Liver (tissue), 9 donors: ENCODE results near the gene SPAG16. TPM values are rescaled to one million over a fixed set of nuclear protein-coding genes. Genes with fewer than 3 reads are reported as not detected.

Experiments used
- DNase-seq: peaks from one replicate; pipeline ENCODE4 v3.0.0-alpha.2; 2017; ENCODE audit warnings: low spot score
- H3K27ac ChIP-seq, 2 donors: one replicate each; pipeline ENCODE4 v1.7.0; 2013; ENCODE audit warnings: inconsistent platforms in 2 of 2, low read length in 2 of 2, control low read depth in 1 of 2, low read depth in 1 of 2, mild to moderate bottlenecking in 1 of 2
- H3K27me3 ChIP-seq, 4 donors: one replicate each; pipeline versions ENCODE4 v1.6.1 to v1.7.0; 2013; ENCODE audit warnings: low read length in 3 of 4, inconsistent platforms in 1 of 4, mild to moderate bottlenecking in 1 of 4, moderate library complexity in 1 of 4; ENCODE audit not compliant: control insufficient read depth in 4 of 4, insufficient read depth in 4 of 4
- H3K36me3 ChIP-seq, 4 donors: one replicate each; pipeline versions ENCODE4 v1.6.1 to v1.7.0; 2013; ENCODE audit warnings: low read length in 3 of 4, mild to moderate bottlenecking in 3 of 4, low read depth in 1 of 4, moderate library complexity in 1 of 4; ENCODE audit not compliant: control insufficient read depth in 4 of 4, insufficient read depth in 3 of 4
- H3K4me1 ChIP-seq, 4 donors: one replicate each; pipeline versions ENCODE4 v1.6.1 to v1.7.0; 2013; ENCODE audit warnings: low read length in 3 of 4, mild to moderate bottlenecking in 3 of 4, moderate library complexity in 1 of 4; ENCODE audit not compliant: control insufficient read depth in 4 of 4, insufficient read depth in 4 of 4
- H3K4me3 ChIP-seq, 3 donors: one replicate each; pipeline versions ENCODE4 v1.6.1 to v1.7.0; 2013; ENCODE audit warnings: low read length in 3 of 3, control low read depth in 1 of 3, low read depth in 1 of 3, mild to moderate bottlenecking in 1 of 3
- H3K9ac ChIP-seq, 2 donors: one replicate each; pipeline ENCODE4 v1.7.0; 2013; ENCODE audit warnings: low read length in 2 of 2, mild to moderate bottlenecking in 2 of 2, moderate library complexity in 2 of 2, control low read depth in 1 of 2, low read depth in 1 of 2
- H3K9me3 ChIP-seq, 4 donors: one replicate each; pipeline versions ENCODE4 v1.6.1 to v1.7.0; 2013; ENCODE audit warnings: low read length in 3 of 4; ENCODE audit not compliant: control insufficient read depth in 4 of 4
- ATF3 ChIP-seq: IDR thresholded peaks from 2 replicates; pipeline ENCODE4 v1.6.1; 2016; ENCODE audit warnings: antibody characterized with exemption
- CTCF ChIP-seq: fragments of 150-350 bp; IDR thresholded peaks from 2 replicates; pipeline ENCODE4 v1.5.1; 2017; ENCODE audit warnings: improper control_type of control experiment, low read depth, low read length; ENCODE audit not compliant: missing input control
- EGR1 ChIP-seq, 2 donors: IDR thresholded peaks; 2 replicates each; pipeline ENCODE4 v1.6.1; 2016 to 2018; ENCODE audit warnings: antibody characterized with exemption in 2 of 2, low read depth in 2 of 2
- FOXA1 ChIP-seq: IDR thresholded peaks from 2 replicates; pipeline ENCODE4 v1.6.1; 2016; ENCODE audit warnings: antibody characterized with exemption
- FOXA2 ChIP-seq: IDR thresholded peaks from 2 replicates; pipeline ENCODE4 v1.6.1; 2016; ENCODE audit warnings: antibody characterized with exemption
- GABPA ChIP-seq, 2 donors: IDR thresholded peaks in 1 of 2; conservative IDR thresholded peaks in 1 of 2; 2 replicates each; pipeline ENCODE4 v1.6.1; 2016; ENCODE audit warnings: antibody characterized with exemption in 2 of 2, mild to moderate bottlenecking in 1 of 2, moderate library complexity in 1 of 2
- HNF4A ChIP-seq, 2 donors: conservative IDR thresholded peaks; 2 replicates each; pipeline ENCODE4 v1.6.1; 2016; ENCODE audit warnings: antibody characterized with exemption in 2 of 2, mild to moderate bottlenecking in 2 of 2
- HNF4G ChIP-seq: IDR thresholded peaks from 2 replicates; pipeline ENCODE4 v1.6.1; 2016; ENCODE audit warnings: antibody characterized with exemption
- JUND ChIP-seq, 2 donors: IDR thresholded peaks; 2 replicates each; pipeline ENCODE4 v1.6.1; 2016; ENCODE audit warnings: antibody characterized with exemption in 2 of 2
- NR2F2 ChIP-seq: IDR thresholded peaks from 2 replicates; pipeline ENCODE4 v1.6.1; 2016; ENCODE audit warnings: antibody characterized with exemption
- RAD21 ChIP-seq, 2 donors: IDR thresholded peaks; 2 replicates each; pipeline ENCODE4 v1.6.1; 2016; ENCODE audit warnings: antibody characterized with exemption in 2 of 2, mild to moderate bottlenecking in 2 of 2
- RXRA ChIP-seq, 2 donors: IDR thresholded peaks; 2 replicates each; pipeline ENCODE4 v1.6.1; 2017 to 2018; ENCODE audit warnings: antibody characterized with exemption in 2 of 2, mild to moderate bottlenecking in 1 of 2
- SP1 ChIP-seq: IDR thresholded peaks from 2 replicates; pipeline ENCODE4 v1.6.1; 2018; ENCODE audit warnings: antibody characterized with exemption, mild to moderate bottlenecking
- TAF1 ChIP-seq: conservative IDR thresholded peaks from 2 replicates; pipeline ENCODE4 v1.6.1; 2016; ENCODE audit warnings: antibody characterized with exemption, mild to moderate bottlenecking
- YY1 ChIP-seq: IDR thresholded peaks from 2 replicates; pipeline ENCODE4 v1.6.1; 2016; ENCODE audit warnings: antibody characterized with exemption, mild to moderate bottlenecking
- WGBS: extraction: QIAGEN DNeasy Blood & Tissue Kit; methylation state at CpG from one replicate; pipeline ENCODE4 v1.1.7; 2013; 5-methylcytosine and 5-hydroxymethylcytosine counted together
- polyA plus RNA-seq, 2 donors: library from polyadenylated mRNA; stranded (reverse) in 1 of 2; unstranded in 1 of 2; fragments of 200-250 nt in 1 of 2; fragments of >200 nt in 1 of 2; fragmentation: Nextera tagmentation in 1 of 2; extraction: Ambion mirVana in 1 of 2; gene quantifications; one replicate each; pipeline versions ENCODE4 v1.2.1 to v1.2.3, GENCODE V29; 2013 to 2015
- total RNA-seq, 2 donors: library from RNA; depleted of rRNA; stranded (reverse); fragments of >200 nt; gene quantifications; one replicate each; pipeline ENCODE4 v1.2.3, GENCODE V29; 2014
- TF ChIP-seq, protein P1 (sequence below): IDR thresholded peaks from 2 replicates; pipeline ENCODE4 v1.6.1; 2016; ENCODE audit warnings: antibody characterized with exemption
- TF ChIP-seq, protein P2 (sequence below): IDR thresholded peaks from 2 replicates; pipeline ENCODE4 v1.6.1; 2016; ENCODE audit warnings: antibody characterized with exemption
- TF ChIP-seq, protein P3 (sequence below): IDR thresholded peaks from 2 replicates; pipeline ENCODE4 v1.6.1; 2016; ENCODE audit warnings: antibody characterized with exemption, mild to moderate bottlenecking
- donor health status: healthy.
- donor health status: healthy.
- donor health status: healthy.
- donor health status: healthy.
- donor health status: healthy.

SPAG16 gene
- total and polyA plus RNA-seq, 4 donors, result 6.4 to 12.7 (median 11.4) TPM

GRCh38 chr2:214220251-214220650 is 936.0 kb downstream of the SPAG16 start:
- Histone ChIP-seq H3K9me3 (no peaks in the 10 kb centered on the region), H3K36me3 (no peaks in the 10 kb centered on the region), H3K4me1 (no peaks in the 10 kb centered on the region), H3K4me3 (no peak overlapping the region), H3K27me3 (no peaks in the 10 kb centered on the region), H3K9ac (no peak overlapping the region), H3K27ac (no peak overlapping the region)
- TF ChIP-seq HNF4A (conservative IDR thresholded peaks at IDR 0.05) (no peak), NR2F2 (no peak), GABPA (IDR thresholded peaks at IDR 0.05 in 1 of 2, conservative IDR thresholded peaks at IDR 0.05 in 1 of 2) (no peak), SP1 (no peak), RXRA (IDR thresholded peaks at IDR 0.05) (no peak), ATF3 (no peak), FOXA1 (no peak), FOXA2 (no peak), YY1 (no peak), RAD21 (IDR thresholded peaks at IDR 0.05) (no peak), TAF1 (no peak), JUND (IDR thresholded peaks at IDR 0.05) (no peak), HNF4G (no peak), CTCF (no peak), EGR1 (IDR thresholded peaks at IDR 0.05; ENCODE audit: low read depth in 2 of 2) (no peak)
- TF ChIP-seq, protein P1, sequence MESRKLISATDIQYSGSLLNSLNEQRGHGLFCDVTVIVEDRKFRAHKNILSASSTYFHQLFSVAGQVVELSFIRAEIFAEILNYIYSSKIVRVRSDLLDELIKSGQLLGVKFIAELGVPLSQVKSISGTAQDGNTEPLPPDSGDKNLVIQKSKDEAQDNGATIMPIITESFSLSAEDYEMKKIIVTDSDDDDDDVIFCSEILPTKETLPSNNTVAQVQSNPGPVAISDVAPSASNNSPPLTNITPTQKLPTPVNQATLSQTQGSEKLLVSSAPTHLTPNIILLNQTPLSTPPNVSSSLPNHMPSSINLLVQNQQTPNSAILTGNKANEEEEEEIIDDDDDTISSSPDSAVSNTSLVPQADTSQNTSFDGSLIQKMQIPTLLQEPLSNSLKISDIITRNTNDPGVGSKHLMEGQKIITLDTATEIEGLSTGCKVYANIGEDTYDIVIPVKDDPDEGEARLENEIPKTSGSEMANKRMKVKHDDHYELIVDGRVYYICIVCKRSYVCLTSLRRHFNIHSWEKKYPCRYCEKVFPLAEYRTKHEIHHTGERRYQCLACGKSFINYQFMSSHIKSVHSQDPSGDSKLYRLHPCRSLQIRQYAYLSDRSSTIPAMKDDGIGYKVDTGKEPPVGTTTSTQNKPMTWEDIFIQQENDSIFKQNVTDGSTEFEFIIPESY, result no peak
- TF ChIP-seq, protein P2, sequence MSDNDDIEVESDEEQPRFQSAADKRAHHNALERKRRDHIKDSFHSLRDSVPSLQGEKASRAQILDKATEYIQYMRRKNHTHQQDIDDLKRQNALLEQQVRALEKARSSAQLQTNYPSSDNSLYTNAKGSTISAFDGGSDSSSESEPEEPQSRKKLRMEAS, result no peak
- TF ChIP-seq, protein P3, sequence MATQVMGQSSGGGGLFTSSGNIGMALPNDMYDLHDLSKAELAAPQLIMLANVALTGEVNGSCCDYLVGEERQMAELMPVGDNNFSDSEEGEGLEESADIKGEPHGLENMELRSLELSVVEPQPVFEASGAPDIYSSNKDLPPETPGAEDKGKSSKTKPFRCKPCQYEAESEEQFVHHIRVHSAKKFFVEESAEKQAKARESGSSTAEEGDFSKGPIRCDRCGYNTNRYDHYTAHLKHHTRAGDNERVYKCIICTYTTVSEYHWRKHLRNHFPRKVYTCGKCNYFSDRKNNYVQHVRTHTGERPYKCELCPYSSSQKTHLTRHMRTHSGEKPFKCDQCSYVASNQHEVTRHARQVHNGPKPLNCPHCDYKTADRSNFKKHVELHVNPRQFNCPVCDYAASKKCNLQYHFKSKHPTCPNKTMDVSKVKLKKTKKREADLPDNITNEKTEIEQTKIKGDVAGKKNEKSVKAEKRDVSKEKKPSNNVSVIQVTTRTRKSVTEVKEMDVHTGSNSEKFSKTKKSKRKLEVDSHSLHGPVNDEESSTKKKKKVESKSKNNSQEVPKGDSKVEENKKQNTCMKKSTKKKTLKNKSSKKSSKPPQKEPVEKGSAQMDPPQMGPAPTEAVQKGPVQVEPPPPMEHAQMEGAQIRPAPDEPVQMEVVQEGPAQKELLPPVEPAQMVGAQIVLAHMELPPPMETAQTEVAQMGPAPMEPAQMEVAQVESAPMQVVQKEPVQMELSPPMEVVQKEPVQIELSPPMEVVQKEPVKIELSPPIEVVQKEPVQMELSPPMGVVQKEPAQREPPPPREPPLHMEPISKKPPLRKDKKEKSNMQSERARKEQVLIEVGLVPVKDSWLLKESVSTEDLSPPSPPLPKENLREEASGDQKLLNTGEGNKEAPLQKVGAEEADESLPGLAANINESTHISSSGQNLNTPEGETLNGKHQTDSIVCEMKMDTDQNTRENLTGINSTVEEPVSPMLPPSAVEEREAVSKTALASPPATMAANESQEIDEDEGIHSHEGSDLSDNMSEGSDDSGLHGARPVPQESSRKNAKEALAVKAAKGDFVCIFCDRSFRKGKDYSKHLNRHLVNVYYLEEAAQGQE, result no peak
- no peak for DNase-seq
- 23% methylated on average over 3 of the region's 3 CpGs for WGBS
